Lung (tissue), 16 donors: ENCODE results near the gene NPPA. TPM values are rescaled to one million over a fixed set of nuclear protein-coding genes. Genes with fewer than 3 reads are reported as not detected.
"Not testable (repeated sequence)": the region's sequence is repeated elsewhere in the genome, so short reads cannot be mapped to it uniquely, and the experiment has no call there.

Experiments used
- ATAC-seq: fragments of 200-7000 bp; cut with Tn5 transposase; one replicate; pipeline ENCODE4 v1.9.1; 2020; ENCODE audit warnings: moderate number of reproducible peaks; ENCODE audit not compliant: insufficient read depth, low FRiP score
- DNase-seq, 3 donors: peaks; one replicate each; pipeline ENCODE4 v3.0.0-alpha.2; 2013 to 2017
- H3K27ac ChIP-seq, 2 donors: one replicate each; pipeline ENCODE4 v1.5.1; 2013; ENCODE audit warnings: mild to moderate bottlenecking in 2 of 2, moderate library complexity in 2 of 2, control low read depth in 1 of 2, inconsistent platforms in 1 of 2, low read depth in 1 of 2, low read length in 1 of 2
- H3K27me3 ChIP-seq, 3 donors: one replicate each; pipeline ENCODE4 v1.5.1; 2013; ENCODE audit warnings: low read length in 2 of 3; ENCODE audit not compliant: control insufficient read depth in 3 of 3, insufficient read depth in 3 of 3
- H3K36me3 ChIP-seq, 4 donors: one replicate each; pipeline ENCODE4 v1.5.1; 2013; ENCODE audit warnings: low read length in 4 of 4, mild to moderate bottlenecking in 1 of 4, moderate library complexity in 1 of 4; ENCODE audit not compliant: control insufficient read depth in 4 of 4, insufficient read depth in 4 of 4
- H3K4me1 ChIP-seq, 5 donors: one replicate each; pipeline ENCODE4 v1.5.1; 2013; ENCODE audit warnings: low read length in 5 of 5, mild to moderate bottlenecking in 2 of 5, moderate library complexity in 1 of 5; ENCODE audit not compliant: control insufficient read depth in 5 of 5, insufficient read depth in 5 of 5
- H3K4me3 ChIP-seq: one replicate; pipeline ENCODE4 v1.5.1; 2013; ENCODE audit warnings: mild to moderate bottlenecking, control low read depth, moderate library complexity
- H3K9ac ChIP-seq, 2 donors: one replicate each; pipeline ENCODE4 v1.5.1; 2013; ENCODE audit warnings: low read length in 2 of 2, control low read depth in 1 of 2; ENCODE audit not compliant: insufficient read depth in 1 of 2
- H3K9me3 ChIP-seq, 4 donors: one replicate each; pipeline ENCODE4 v1.5.1; 2013; ENCODE audit warnings: low read length in 3 of 4, mild to moderate bottlenecking in 1 of 4, moderate library complexity in 1 of 4; ENCODE audit not compliant: control insufficient read depth in 4 of 4, insufficient read depth in 3 of 4
- WGBS, 2 donors: extraction: QIAGEN DNeasy Blood & Tissue Kit; methylation state at CpG; one replicate each; pipeline ENCODE4 v1.1.7; 2013; 5-methylcytosine and 5-hydroxymethylcytosine counted together
- long read RNA-seq, 5 donors: transcript quantifications; one replicate each; lab custom pipeline, GENCODE V29; 2026
- polyA plus RNA-seq, 2 donors: library from polyadenylated mRNA; stranded (reverse); fragments of 200-250 nt; gene quantifications; one replicate each; pipeline ENCODE4 v1.2.1, GENCODE V29; 2013
- total RNA-seq, 2 donors: library from RNA; depleted of rRNA in 1 of 2; stranded (reverse); fragments of >200 nt in 1 of 2; gene quantifications; one replicate each; pipeline ENCODE4 v1.2.1, GENCODE V29; 2014 to 2021
- TF ChIP-seq, protein P1 (sequence below): IDR thresholded peaks from 2 replicates; pipeline ENCODE4 v1.5.1; 2012; ENCODE audit warnings: mild to moderate bottlenecking; ENCODE audit errors: control extremely low read depth, extremely low read depth
- donor health status: control.
- donor health status: control.
- donor health status: Bipolar disorder and iron deficiency.
- donor health status: healthy.
- donor health status: DM: yes; HTN: yes; CAD: no.

Gene NPPA
- total RNA-seq (10 to 100 TPM in 1 of 2 donors, not detected in 1; 19.8 TPM), polyA plus RNA-seq (1 to 10 TPM in 1 of 2 donors, under 1 TPM in 1; 0.81 to 6.7 TPM)
- long read RNA-seq, donor 1, partial matches to known transcripts = 0 of 4 reads
- long read RNA-seq, donor 1, other reads (novel, unspliced or antisense) = 0 of 4 reads
- long read RNA-seq, donor 2 = 0 reads
- long read RNA-seq, donor 3 = 0 reads
- long read RNA-seq, donor 4, transcript NPPA-202 (3 exons, 855 nt) = major isoform, 6 of 6 reads
- long read RNA-seq, donor 4, partial matches to known transcripts = 0 of 6 reads
- long read RNA-seq, donor 4, other reads (novel, unspliced or antisense) = 0 of 6 reads
- long read RNA-seq, donor 5, partial matches to known transcripts = 0 of 4 reads
- long read RNA-seq, donor 5, other reads (novel, unspliced or antisense) = 0 of 4 reads

- Histone ChIP-seq H3K27me3 (no peaks in the 10 kb centered on the region), H3K9ac (no peak within 1 kb of the TSS), H3K9me3 (peaks cover 0 to 2% (median 0%) of the 10 kb centered on the region in 4 donors), H3K4me3 (no peak within 1 kb of the TSS), H3K27ac (no peak within 1 kb of the TSS), H3K36me3 (peaks cover 0 to 21% (median 8%) of the 10 kb centered on the region in 4 donors), H3K4me1 (peaks cover 0 to 2% (median 0%) of the 10 kb centered on the region in 5 donors)
- ATAC-seq (no peak), DNase-seq (peak in 1 of 3 donors; percentile 15)
- WGBS, 2 donors = 61 to 62% methylated on average over 18 of the region's 18 CpGs
- TF ChIP-seq, protein P1, sequence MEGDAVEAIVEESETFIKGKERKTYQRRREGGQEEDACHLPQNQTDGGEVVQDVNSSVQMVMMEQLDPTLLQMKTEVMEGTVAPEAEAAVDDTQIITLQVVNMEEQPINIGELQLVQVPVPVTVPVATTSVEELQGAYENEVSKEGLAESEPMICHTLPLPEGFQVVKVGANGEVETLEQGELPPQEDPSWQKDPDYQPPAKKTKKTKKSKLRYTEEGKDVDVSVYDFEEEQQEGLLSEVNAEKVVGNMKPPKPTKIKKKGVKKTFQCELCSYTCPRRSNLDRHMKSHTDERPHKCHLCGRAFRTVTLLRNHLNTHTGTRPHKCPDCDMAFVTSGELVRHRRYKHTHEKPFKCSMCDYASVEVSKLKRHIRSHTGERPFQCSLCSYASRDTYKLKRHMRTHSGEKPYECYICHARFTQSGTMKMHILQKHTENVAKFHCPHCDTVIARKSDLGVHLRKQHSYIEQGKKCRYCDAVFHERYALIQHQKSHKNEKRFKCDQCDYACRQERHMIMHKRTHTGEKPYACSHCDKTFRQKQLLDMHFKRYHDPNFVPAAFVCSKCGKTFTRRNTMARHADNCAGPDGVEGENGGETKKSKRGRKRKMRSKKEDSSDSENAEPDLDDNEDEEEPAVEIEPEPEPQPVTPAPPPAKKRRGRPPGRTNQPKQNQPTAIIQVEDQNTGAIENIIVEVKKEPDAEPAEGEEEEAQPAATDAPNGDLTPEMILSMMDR = no peak
These were observed at the start of gene NPPA for GRCh38 chr1:11847667-11848372. NPPA (minus strand) TSS chr1:11847783; CDS start chr1:11847684, 99 bp downstream.

DNA sequence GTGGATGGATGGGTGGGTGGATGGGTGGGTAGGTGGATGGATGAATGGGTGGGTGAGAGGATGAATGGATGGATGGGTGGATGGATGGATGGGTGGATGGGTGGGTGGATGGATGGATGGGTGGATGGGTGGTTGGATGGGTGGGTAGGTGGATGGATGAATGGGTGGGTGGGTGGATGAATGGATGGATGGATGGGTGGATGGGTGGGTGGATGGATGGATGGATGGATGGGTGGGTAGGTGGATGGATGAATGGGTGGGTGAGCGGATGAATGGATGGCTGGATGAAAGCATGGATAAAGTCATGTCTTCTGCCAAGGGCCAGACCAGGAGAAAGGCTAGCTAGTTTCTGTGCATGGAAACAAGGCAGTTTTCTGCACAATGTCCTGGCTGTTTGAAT is 46.9 kb upstream of the NPPA start:
- not testable (repeated sequence) for H3K36me3 ChIP-seq, H3K9me3 ChIP-seq, H3K9ac ChIP-seq, H3K27ac ChIP-seq, DNase-seq, H3K4me3 ChIP-seq, H3K4me1 ChIP-seq, ATAC-seq
- WGBS, 2 donors = 66 to 84% methylated on average over 1 of the region's 1 CpG
- H3K27me3 ChIP-seq = peaks cover 0 to 23% (median 12%) of the 10 kb centered on the region in 3 donors

DNA sequence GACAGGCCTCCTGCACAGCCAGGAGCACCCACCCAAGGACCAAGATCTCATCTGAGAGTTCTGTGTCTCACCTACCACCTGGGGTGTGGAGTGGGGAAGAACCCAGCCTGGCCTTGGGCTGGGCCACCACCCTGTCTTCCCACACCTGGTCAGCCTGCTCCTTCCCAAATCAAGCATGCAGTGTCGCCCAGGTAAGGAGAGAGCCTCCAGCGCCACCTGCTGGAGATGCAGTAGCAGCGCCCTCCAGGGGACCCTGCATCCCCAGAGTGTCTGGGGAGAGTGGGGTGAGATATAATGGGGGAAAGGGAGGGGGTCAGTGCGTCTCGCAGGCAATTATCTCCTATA is 46.3 kb upstream of the NPPA start:
- H3K4me1 ChIP-seq = no peaks in the 10 kb centered on the region
- no peaks in the 10 kb centered on the region for H3K36me3 ChIP-seq
- WGBS, 2 donors = 1 to 2% methylated on average over 5 of the region's 5 CpGs
- no peak overlapping the region for H3K4me3 ChIP-seq
- DNase-seq (peak; percentile 35 to 65 (median 38)), ATAC-seq (peak; percentile 75)
- H3K9me3 ChIP-seq = no peaks in the 10 kb centered on the region
- TF ChIP-seq, protein P1 = peak; percentile 80
- no peak overlapping the region for H3K9ac ChIP-seq
- peaks cover 0 to 20% (median 6%) of the 10 kb centered on the region in 3 donors for H3K27me3 ChIP-seq
- H3K27ac ChIP-seq = no peak overlapping the region
